Measurements from ENCODE around the gene UBN2. TPM values are rescaled to one million over a fixed set of nuclear protein-coding genes. Genes with fewer than 3 reads are reported as not detected.

The UBN2 gene
- total and polyA plus RNA-seq, 5 donors = 3.1 to 20.2 (median 15.4) TPM

- DNase-seq (no peak), ATAC-seq (no peak)
- Histone ChIP-seq H3K4me3 (ENCODE audit: low read length) (no peak overlapping the region), H3K9me3 (ENCODE audit: control insufficient read depth, low read length) (no peaks in the 10 kb centered on the region), H3K4me1 (ENCODE audit: control insufficient read depth, insufficient read depth, low read length) (no peaks in the 10 kb centered on the region), H3K27me3 (ENCODE audit: control insufficient read depth, insufficient read depth) (no peaks in the 10 kb centered on the region), H3K27ac (ENCODE audit: low read length) (no peak overlapping the region)
- intact Hi-C loops (cut with DNase I) = no loop called here
- 79% methylated on average over 6 of the region's 6 CpGs for WGBS
Measured at GRCh38 chr7:139259142-139259541, 28.1 kb downstream of the UBN2 start.

DNA sequence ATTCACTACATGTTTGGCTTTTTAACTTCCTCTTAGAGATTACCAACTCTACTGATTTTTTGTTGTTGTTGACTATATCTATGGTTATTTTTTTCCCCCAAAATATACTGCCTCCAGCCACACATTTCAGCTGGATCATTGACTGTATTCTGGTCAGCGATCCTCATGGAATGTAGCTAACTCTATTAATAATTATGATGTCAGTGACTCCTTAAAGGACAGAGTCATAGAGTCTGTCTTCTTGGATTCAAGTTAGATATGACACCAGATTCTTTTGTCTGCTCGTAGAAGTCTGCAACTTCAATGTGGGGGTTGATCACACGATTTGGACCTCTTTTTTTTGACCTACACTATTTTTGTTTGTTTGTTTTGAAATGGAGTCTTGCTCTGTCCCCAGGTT lies 33.2 kb downstream of the UBN2 start:
- peak overlapping the region; percentile 17 for H3K27ac ChIP-seq (ENCODE audit: low read length)
- ATAC-seq (peak; percentile 41 to 68), DNase-seq (no peak)
- H3K4me1 ChIP-seq (ENCODE audit: control insufficient read depth, insufficient read depth, low read length) = no peaks in the 10 kb centered on the region
- WGBS = 60% methylated on average over 3 of the region's 3 CpGs
- no peaks in the 10 kb centered on the region for H3K27me3 ChIP-seq (ENCODE audit: control insufficient read depth, insufficient read depth)
- intact Hi-C loops (cut with DNase I) = no loop called here
- no peak overlapping the region for H3K4me3 ChIP-seq (ENCODE audit: low read length)
- H3K9me3 ChIP-seq (ENCODE audit: control insufficient read depth, low read length) = no peaks in the 10 kb centered on the region

GRCh38 chr7:139265673-139266072 lies 34.6 kb downstream of the UBN2 start:
- H3K9me3 ChIP-seq (ENCODE audit: control insufficient read depth, low read length) = no peaks in the 10 kb centered on the region
- DNase-seq (no peak), ATAC-seq (no peak)
- no peaks in the 10 kb centered on the region for H3K27me3 ChIP-seq (ENCODE audit: control insufficient read depth, insufficient read depth)
- intact Hi-C loops (cut with DNase I) = no loop called here
- 88% methylated on average over 2 of the region's 2 CpGs for WGBS
- peak overlapping the region; percentile 26 for H3K27ac ChIP-seq (ENCODE audit: low read length)
- no peaks in the 10 kb centered on the region for H3K4me1 ChIP-seq (ENCODE audit: control insufficient read depth, insufficient read depth, low read length)
- H3K4me3 ChIP-seq (ENCODE audit: low read length) = no peak overlapping the region

DNA sequence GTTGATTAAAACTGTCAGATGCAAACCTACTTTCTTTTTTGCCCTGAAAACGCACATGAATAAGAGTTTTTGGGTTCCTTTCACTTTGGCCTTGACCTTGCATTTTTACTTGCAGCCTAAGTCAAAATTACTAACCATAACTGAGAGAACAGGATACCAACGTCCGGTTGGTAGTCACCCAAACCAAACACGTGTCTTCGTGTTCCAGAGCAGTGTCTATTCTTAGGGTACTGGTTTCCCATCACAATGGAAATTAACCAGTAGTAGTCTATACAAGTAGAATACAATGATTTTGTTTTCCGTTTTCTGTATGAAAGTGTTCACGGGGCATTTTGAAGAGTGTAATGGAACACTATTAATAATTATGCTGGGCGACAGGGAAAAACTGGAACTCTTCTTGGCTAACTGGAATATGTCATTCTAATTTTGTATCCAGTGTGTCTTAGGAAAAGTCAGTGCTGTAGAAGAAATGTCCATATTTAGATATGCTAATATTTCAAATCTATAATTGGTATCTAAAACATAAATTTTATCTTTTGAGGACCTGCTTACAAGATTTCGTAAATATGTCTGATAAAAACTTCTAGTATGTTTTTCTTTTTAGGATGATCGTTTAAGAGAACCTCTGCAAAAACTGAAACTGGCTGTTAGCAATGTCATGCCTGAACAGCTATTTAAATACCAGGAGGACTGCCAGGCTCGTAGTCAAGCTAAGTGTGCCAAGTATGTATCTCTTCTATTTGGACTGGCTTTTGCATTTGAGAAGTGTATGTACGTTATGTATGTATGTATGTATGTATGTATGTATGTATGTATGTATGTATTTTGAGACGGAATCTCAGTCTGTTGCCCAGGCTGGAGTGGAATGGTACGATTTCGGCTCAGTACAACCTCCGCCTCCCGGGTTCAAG lies 40.9 kb downstream of the UBN2 start:
- H3K4me3 ChIP-seq (ENCODE audit: low read length) = no peak overlapping the region
- peak overlapping the region; percentile 45 for H3K27ac ChIP-seq (ENCODE audit: low read length)
- no peaks in the 10 kb centered on the region for H3K4me1 ChIP-seq (ENCODE audit: control insufficient read depth, insufficient read depth, low read length)
- 74% methylated on average over 17 of the region's 17 CpGs for WGBS
- DNase-seq (no peak), ATAC-seq (peak; percentile 61 to 73)
- no peaks in the 10 kb centered on the region for H3K27me3 ChIP-seq (ENCODE audit: control insufficient read depth, insufficient read depth)
- intact Hi-C loops (cut with DNase I) = no loop called here
- H3K9me3 ChIP-seq (ENCODE audit: control insufficient read depth, low read length) = no peaks in the 10 kb centered on the region

GRCh38 chr7:139284252-139284896 lies 53.3 kb downstream of the UBN2 start:
- intact Hi-C loops (cut with DNase I) = no loop called here
- Histone ChIP-seq H3K4me3 (ENCODE audit: low read length) (no peak overlapping the region), H3K27ac (ENCODE audit: low read length) (no peak overlapping the region), H3K4me1 (ENCODE audit: control insufficient read depth, insufficient read depth, low read length) (no peaks in the 10 kb centered on the region), H3K9me3 (ENCODE audit: control insufficient read depth, low read length) (no peaks in the 10 kb centered on the region), H3K27me3 (ENCODE audit: control insufficient read depth, insufficient read depth) (no peaks in the 10 kb centered on the region)
- whole genome bisulfite sequencing = 93% methylated on average over 5 of the region's 5 CpGs
- DNase-seq (no peak), ATAC-seq (no peak)

GRCh38 chr7:139286144-139286543 lies 55.1 kb downstream of the UBN2 start:
- no peaks in the 10 kb centered on the region for H3K4me1 ChIP-seq (ENCODE audit: control insufficient read depth, insufficient read depth, low read length)
- no peaks in the 10 kb centered on the region for H3K9me3 ChIP-seq (ENCODE audit: control insufficient read depth, low read length)
- H3K27me3 ChIP-seq (ENCODE audit: control insufficient read depth, insufficient read depth) = no peaks in the 10 kb centered on the region
- H3K4me3 ChIP-seq (ENCODE audit: low read length) = no peak overlapping the region
- intact Hi-C loops (cut with DNase I) = no loop called here
- H3K27ac ChIP-seq (ENCODE audit: low read length) = no peak overlapping the region
- DNase-seq (no peak), ATAC-seq (no peak)
- WGBS = 98% methylated on average over 6 of the region's 6 CpGs

GRCh38 chr7:139292821-139293220 lies 61.8 kb downstream of the UBN2 start:
- DNase-seq (no peak), ATAC-seq (no peak)
- 91% methylated on average over 7 of the region's 7 CpGs for WGBS
- no peaks in the 10 kb centered on the region for H3K4me1 ChIP-seq (ENCODE audit: control insufficient read depth, insufficient read depth, low read length)
- H3K27me3 ChIP-seq (ENCODE audit: control insufficient read depth, insufficient read depth) = no peaks in the 10 kb centered on the region
- H3K4me3 ChIP-seq (ENCODE audit: low read length) = no peak overlapping the region
- intact Hi-C loops (cut with DNase I) = no loop called here
- no peak overlapping the region for H3K27ac ChIP-seq (ENCODE audit: low read length)
- no peaks in the 10 kb centered on the region for H3K9me3 ChIP-seq (ENCODE audit: control insufficient read depth, low read length)

- 96% methylated on average over 2 of the region's 2 CpGs for WGBS
- DNase-seq (no peak), ATAC-seq (no peak)
- intact Hi-C loops (cut with DNase I) = no loop called here
- Histone ChIP-seq H3K4me1 (ENCODE audit: control insufficient read depth, insufficient read depth, low read length) (no peaks in the 10 kb centered on the region), H3K4me3 (ENCODE audit: low read length) (no peak overlapping the region), H3K27me3 (ENCODE audit: control insufficient read depth, insufficient read depth) (no peaks in the 10 kb centered on the region), H3K27ac (ENCODE audit: low read length) (no peak overlapping the region), H3K9me3 (ENCODE audit: control insufficient read depth, low read length) (no peaks in the 10 kb centered on the region)
Measured at GRCh38 chr7:139293534-139293933, 62.5 kb downstream of the UBN2 start.

DNA sequence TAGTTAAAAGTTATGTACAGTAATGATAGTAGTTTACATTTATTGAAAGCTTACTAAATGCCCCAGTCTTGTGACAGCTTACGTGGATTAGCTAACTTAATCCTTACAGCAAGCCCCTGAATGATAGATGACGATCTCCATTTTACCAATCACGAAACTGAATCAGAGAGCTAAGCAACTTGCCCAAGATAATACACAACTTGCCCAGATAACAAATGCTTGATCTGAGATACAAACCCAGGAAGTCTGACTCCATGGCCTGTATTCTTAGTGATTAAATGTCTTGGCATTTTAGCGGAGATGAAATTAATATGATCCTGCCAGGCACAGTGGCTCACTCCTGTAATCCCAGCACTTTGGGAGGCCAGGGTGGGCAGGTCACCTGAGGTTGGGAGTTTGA lies 63.2 kb downstream of the UBN2 start:
- no peak for ATAC-seq
- 92% methylated on average over 4 of the region's 4 CpGs for WGBS
- Histone ChIP-seq H3K27me3 (ENCODE audit: control insufficient read depth, insufficient read depth) (no peaks in the 10 kb centered on the region), H3K4me1 (ENCODE audit: control insufficient read depth, insufficient read depth, low read length) (no peaks in the 10 kb centered on the region), H3K4me3 (ENCODE audit: low read length) (no peak overlapping the region), H3K27ac (ENCODE audit: low read length) (no peak overlapping the region), H3K9me3 (ENCODE audit: control insufficient read depth, low read length) (no peaks in the 10 kb centered on the region)
- intact Hi-C loops (cut with DNase I) = no loop called here
- no peak for DNase-seq

DNA sequence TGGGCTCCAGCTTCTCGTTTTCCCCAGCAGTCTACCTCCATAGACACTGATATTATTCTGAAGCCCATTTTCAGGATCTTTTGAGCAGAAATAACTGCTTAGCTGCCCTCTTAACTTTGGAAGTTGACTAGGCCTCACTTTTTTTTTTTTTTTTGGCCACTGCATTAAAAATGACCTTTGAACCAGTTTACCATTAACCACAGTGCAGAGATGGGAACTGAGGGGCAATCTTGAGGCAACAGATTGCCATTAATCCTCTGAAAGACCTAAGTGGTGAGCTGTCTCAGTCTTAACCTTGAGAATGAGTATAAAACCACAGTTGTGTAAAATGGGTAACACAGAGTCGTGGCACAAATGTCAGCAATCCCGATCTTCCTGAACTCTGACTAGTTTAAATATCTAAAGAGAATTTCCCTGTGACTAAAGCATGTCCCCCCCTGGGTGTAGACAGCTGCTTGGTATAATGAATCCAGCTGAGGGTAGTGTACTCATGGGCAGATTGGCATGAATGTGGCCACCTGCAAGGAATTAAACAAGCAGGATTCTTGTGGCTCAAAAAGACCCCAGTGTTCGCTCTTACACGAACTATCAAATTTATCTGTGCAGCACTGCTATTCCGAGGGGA lies 64.0 kb downstream of the UBN2 start:
- intact Hi-C loops (cut with DNase I) = no loop called here
- H3K9me3 ChIP-seq (ENCODE audit: control insufficient read depth, low read length) = no peaks in the 10 kb centered on the region
- H3K27ac ChIP-seq (ENCODE audit: low read length) = no peak overlapping the region
- no peaks in the 10 kb centered on the region for H3K4me1 ChIP-seq (ENCODE audit: control insufficient read depth, insufficient read depth, low read length)
- whole genome bisulfite sequencing = 96% methylated on average over 6 of the region's 6 CpGs
- H3K27me3 ChIP-seq (ENCODE audit: control insufficient read depth, insufficient read depth) = no peaks in the 10 kb centered on the region
- ATAC-seq (no peak), DNase-seq (no peak)
- H3K4me3 ChIP-seq (ENCODE audit: low read length) = no peak overlapping the region

DNA sequence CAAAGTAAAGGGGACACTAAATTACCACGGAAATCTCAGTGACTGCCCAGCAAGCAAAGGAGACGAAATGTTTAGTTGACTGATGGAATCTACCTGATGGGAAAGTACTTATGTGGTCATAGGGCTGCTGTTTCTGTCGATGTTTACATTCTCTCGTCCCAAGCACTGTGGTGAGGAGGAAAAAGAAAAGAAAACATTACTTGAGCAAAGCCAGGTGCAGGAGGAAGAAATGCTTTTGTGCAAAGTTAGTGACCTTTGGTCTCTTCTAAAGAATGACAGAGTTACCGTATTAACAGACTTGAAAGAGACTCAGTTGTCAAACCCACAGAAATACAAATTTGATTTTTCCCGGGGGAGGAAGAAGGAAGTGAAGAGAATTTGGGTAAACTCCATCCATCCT lies 66.8 kb downstream of the UBN2 start:
- Histone ChIP-seq H3K9me3 (ENCODE audit: control insufficient read depth, low read length) (no peaks in the 10 kb centered on the region), H3K4me1 (ENCODE audit: control insufficient read depth, insufficient read depth, low read length) (no peaks in the 10 kb centered on the region), H3K4me3 (ENCODE audit: low read length) (no peak overlapping the region), H3K27me3 (ENCODE audit: control insufficient read depth, insufficient read depth) (no peaks in the 10 kb centered on the region), H3K27ac (ENCODE audit: low read length) (no peak overlapping the region)
- ATAC-seq (no peak), DNase-seq (no peak)
- WGBS = 71% methylated on average over 6 of the region's 6 CpGs
- intact Hi-C loops (cut with DNase I) = no loop called here

Measured in right cardiac atrium (tissue), 5 donors.